Liver (tissue), 9 donors: ENCODE data around the gene VGLL4. TPM values are rescaled to one million over a fixed set of nuclear protein-coding genes. Genes with fewer than 3 reads are reported as not detected.

ENCODE experiments used
- DNase-seq: peaks from one replicate; pipeline ENCODE4 v3.0.0-alpha.2; 2017; ENCODE audit warnings: low spot score
- H3K27ac ChIP-seq, 2 donors: one replicate each; pipeline ENCODE4 v1.7.0; 2013; ENCODE audit warnings: inconsistent platforms in 2 of 2, low read length in 2 of 2, control low read depth in 1 of 2, low read depth in 1 of 2, mild to moderate bottlenecking in 1 of 2
- H3K27me3 ChIP-seq, 4 donors: one replicate each; pipeline versions ENCODE4 v1.6.1 to v1.7.0; 2013; ENCODE audit warnings: low read length in 3 of 4, inconsistent platforms in 1 of 4, mild to moderate bottlenecking in 1 of 4, moderate library complexity in 1 of 4; ENCODE audit not compliant: control insufficient read depth in 4 of 4, insufficient read depth in 4 of 4
- H3K36me3 ChIP-seq, 4 donors: one replicate each; pipeline versions ENCODE4 v1.6.1 to v1.7.0; 2013; ENCODE audit warnings: low read length in 3 of 4, mild to moderate bottlenecking in 3 of 4, low read depth in 1 of 4, moderate library complexity in 1 of 4; ENCODE audit not compliant: control insufficient read depth in 4 of 4, insufficient read depth in 3 of 4
- H3K4me1 ChIP-seq, 4 donors: one replicate each; pipeline versions ENCODE4 v1.6.1 to v1.7.0; 2013; ENCODE audit warnings: low read length in 3 of 4, mild to moderate bottlenecking in 3 of 4, moderate library complexity in 1 of 4; ENCODE audit not compliant: control insufficient read depth in 4 of 4, insufficient read depth in 4 of 4
- H3K4me3 ChIP-seq, 3 donors: one replicate each; pipeline versions ENCODE4 v1.6.1 to v1.7.0; 2013; ENCODE audit warnings: low read length in 3 of 3, control low read depth in 1 of 3, low read depth in 1 of 3, mild to moderate bottlenecking in 1 of 3
- H3K9ac ChIP-seq, 2 donors: one replicate each; pipeline ENCODE4 v1.7.0; 2013; ENCODE audit warnings: low read length in 2 of 2, mild to moderate bottlenecking in 2 of 2, moderate library complexity in 2 of 2, control low read depth in 1 of 2, low read depth in 1 of 2
- H3K9me3 ChIP-seq, 4 donors: one replicate each; pipeline versions ENCODE4 v1.6.1 to v1.7.0; 2013; ENCODE audit warnings: low read length in 3 of 4; ENCODE audit not compliant: control insufficient read depth in 4 of 4
- EGR1 ChIP-seq, 2 donors: IDR thresholded peaks; 2 replicates each; pipeline ENCODE4 v1.6.1; 2016 to 2018; ENCODE audit warnings: antibody characterized with exemption in 2 of 2, low read depth in 2 of 2
- FOXA1 ChIP-seq: IDR thresholded peaks from 2 replicates; pipeline ENCODE4 v1.6.1; 2016; ENCODE audit warnings: antibody characterized with exemption
- FOXA2 ChIP-seq: IDR thresholded peaks from 2 replicates; pipeline ENCODE4 v1.6.1; 2016; ENCODE audit warnings: antibody characterized with exemption
- HNF4A ChIP-seq, 2 donors: conservative IDR thresholded peaks; 2 replicates each; pipeline ENCODE4 v1.6.1; 2016; ENCODE audit warnings: antibody characterized with exemption in 2 of 2, mild to moderate bottlenecking in 2 of 2
- HNF4G ChIP-seq: IDR thresholded peaks from 2 replicates; pipeline ENCODE4 v1.6.1; 2016; ENCODE audit warnings: antibody characterized with exemption
- JUND ChIP-seq, 2 donors: IDR thresholded peaks; 2 replicates each; pipeline ENCODE4 v1.6.1; 2016; ENCODE audit warnings: antibody characterized with exemption in 2 of 2
- NR2F2 ChIP-seq: IDR thresholded peaks from 2 replicates; pipeline ENCODE4 v1.6.1; 2016; ENCODE audit warnings: antibody characterized with exemption
- RAD21 ChIP-seq, 2 donors: IDR thresholded peaks; 2 replicates each; pipeline ENCODE4 v1.6.1; 2016; ENCODE audit warnings: antibody characterized with exemption in 2 of 2, mild to moderate bottlenecking in 2 of 2
- RXRA ChIP-seq, 2 donors: IDR thresholded peaks; 2 replicates each; pipeline ENCODE4 v1.6.1; 2017 to 2018; ENCODE audit warnings: antibody characterized with exemption in 2 of 2, mild to moderate bottlenecking in 1 of 2
- SP1 ChIP-seq: IDR thresholded peaks from 2 replicates; pipeline ENCODE4 v1.6.1; 2018; ENCODE audit warnings: antibody characterized with exemption, mild to moderate bottlenecking
- TAF1 ChIP-seq: conservative IDR thresholded peaks from 2 replicates; pipeline ENCODE4 v1.6.1; 2016; ENCODE audit warnings: antibody characterized with exemption, mild to moderate bottlenecking
- YY1 ChIP-seq: IDR thresholded peaks from 2 replicates; pipeline ENCODE4 v1.6.1; 2016; ENCODE audit warnings: antibody characterized with exemption, mild to moderate bottlenecking
- WGBS: extraction: QIAGEN DNeasy Blood & Tissue Kit; methylation state at CpG from one replicate; pipeline ENCODE4 v1.1.7; 2013; 5-methylcytosine and 5-hydroxymethylcytosine counted together
- polyA plus RNA-seq, 2 donors: library from polyadenylated mRNA; stranded (reverse) in 1 of 2; unstranded in 1 of 2; fragments of 200-250 nt in 1 of 2; fragments of >200 nt in 1 of 2; fragmentation: Nextera tagmentation in 1 of 2; extraction: Ambion mirVana in 1 of 2; gene quantifications; one replicate each; pipeline versions ENCODE4 v1.2.1 to v1.2.3, GENCODE V29; 2013 to 2015
- total RNA-seq, 2 donors: library from RNA; depleted of rRNA; stranded (reverse); fragments of >200 nt; gene quantifications; one replicate each; pipeline ENCODE4 v1.2.3, GENCODE V29; 2014
- TF ChIP-seq, protein P1 (sequence below): IDR thresholded peaks from 2 replicates; pipeline ENCODE4 v1.6.1; 2016; ENCODE audit warnings: antibody characterized with exemption
- TF ChIP-seq, protein P2 (sequence below): fragments of 150-350 bp; IDR thresholded peaks from 2 replicates; pipeline ENCODE4 v1.5.1; 2017; ENCODE audit warnings: improper control_type of control experiment, low read depth, low read length; ENCODE audit not compliant: missing input control
- TF ChIP-seq, protein P3 (sequence below): IDR thresholded peaks from 2 replicates; pipeline ENCODE4 v1.6.1; 2016; ENCODE audit warnings: antibody characterized with exemption
- TF ChIP-seq, protein P4 (sequence below): IDR thresholded peaks from 2 replicates; pipeline ENCODE4 v1.6.1; 2016; ENCODE audit warnings: antibody characterized with exemption
- TF ChIP-seq, protein P5 (sequence below): IDR thresholded peaks from 2 replicates; pipeline ENCODE4 v1.6.1; 2016; ENCODE audit warnings: antibody characterized with exemption, mild to moderate bottlenecking
- donor health status: healthy.
- donor health status: healthy.
- donor health status: healthy.
- donor health status: healthy.
- donor health status: healthy.

The VGLL4 gene
- total and polyA plus RNA-seq, 4 donors, result 7.2 to 27.9 (median 13.0) TPM

DNA sequence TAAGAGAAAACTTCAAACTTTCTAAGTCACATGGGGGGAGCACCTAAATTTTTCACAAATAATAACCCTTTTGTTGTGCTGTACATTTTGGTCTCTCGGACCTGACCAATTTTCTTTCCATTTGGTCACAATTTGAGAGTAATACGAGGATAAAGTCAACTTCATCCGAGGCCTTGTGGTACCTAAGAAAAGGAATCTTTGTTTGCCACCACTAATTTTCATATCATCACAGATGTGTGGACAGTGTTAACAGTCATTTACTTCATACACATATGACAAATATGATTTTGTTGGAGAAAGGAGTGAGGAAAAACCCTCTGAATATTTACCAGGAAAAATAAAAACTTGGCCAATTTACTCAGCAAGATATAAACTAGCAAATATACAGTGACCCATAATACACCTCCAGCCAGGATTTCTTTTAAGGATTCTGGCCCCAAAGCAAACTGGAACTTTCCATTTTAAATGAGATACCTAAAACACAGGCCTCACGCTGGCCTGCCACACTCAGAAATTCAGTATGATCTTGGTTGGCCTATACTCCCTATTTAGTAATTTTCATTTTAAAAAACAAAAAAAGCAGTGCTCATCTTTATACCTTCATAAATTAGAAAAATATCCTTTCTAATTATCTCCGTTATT lies 40.7 kb downstream of the VGLL4 start:
- WGBS, result 92% methylated on average over 5 of the region's 5 CpGs
- Histone ChIP-seq H3K9ac (no peak overlapping the region), H3K36me3 (peaks cover 4 to 12% (median 7%) of the 10 kb centered on the region in 4 donors), H3K4me3 (no peak overlapping the region), H3K27ac (peak overlapping the region in 1 of 2 donors; percentile 2), H3K27me3 (no peaks in the 10 kb centered on the region), H3K4me1 (no peaks in the 10 kb centered on the region), H3K9me3 (no peaks in the 10 kb centered on the region)
- TF ChIP-seq, protein P1, sequence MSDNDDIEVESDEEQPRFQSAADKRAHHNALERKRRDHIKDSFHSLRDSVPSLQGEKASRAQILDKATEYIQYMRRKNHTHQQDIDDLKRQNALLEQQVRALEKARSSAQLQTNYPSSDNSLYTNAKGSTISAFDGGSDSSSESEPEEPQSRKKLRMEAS, result no peak
- TF ChIP-seq, protein P2, sequence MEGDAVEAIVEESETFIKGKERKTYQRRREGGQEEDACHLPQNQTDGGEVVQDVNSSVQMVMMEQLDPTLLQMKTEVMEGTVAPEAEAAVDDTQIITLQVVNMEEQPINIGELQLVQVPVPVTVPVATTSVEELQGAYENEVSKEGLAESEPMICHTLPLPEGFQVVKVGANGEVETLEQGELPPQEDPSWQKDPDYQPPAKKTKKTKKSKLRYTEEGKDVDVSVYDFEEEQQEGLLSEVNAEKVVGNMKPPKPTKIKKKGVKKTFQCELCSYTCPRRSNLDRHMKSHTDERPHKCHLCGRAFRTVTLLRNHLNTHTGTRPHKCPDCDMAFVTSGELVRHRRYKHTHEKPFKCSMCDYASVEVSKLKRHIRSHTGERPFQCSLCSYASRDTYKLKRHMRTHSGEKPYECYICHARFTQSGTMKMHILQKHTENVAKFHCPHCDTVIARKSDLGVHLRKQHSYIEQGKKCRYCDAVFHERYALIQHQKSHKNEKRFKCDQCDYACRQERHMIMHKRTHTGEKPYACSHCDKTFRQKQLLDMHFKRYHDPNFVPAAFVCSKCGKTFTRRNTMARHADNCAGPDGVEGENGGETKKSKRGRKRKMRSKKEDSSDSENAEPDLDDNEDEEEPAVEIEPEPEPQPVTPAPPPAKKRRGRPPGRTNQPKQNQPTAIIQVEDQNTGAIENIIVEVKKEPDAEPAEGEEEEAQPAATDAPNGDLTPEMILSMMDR, result no peak
- TF ChIP-seq SP1, result no peak
- no peak for TF ChIP-seq YY1
- no peak for DNase-seq

DNA sequence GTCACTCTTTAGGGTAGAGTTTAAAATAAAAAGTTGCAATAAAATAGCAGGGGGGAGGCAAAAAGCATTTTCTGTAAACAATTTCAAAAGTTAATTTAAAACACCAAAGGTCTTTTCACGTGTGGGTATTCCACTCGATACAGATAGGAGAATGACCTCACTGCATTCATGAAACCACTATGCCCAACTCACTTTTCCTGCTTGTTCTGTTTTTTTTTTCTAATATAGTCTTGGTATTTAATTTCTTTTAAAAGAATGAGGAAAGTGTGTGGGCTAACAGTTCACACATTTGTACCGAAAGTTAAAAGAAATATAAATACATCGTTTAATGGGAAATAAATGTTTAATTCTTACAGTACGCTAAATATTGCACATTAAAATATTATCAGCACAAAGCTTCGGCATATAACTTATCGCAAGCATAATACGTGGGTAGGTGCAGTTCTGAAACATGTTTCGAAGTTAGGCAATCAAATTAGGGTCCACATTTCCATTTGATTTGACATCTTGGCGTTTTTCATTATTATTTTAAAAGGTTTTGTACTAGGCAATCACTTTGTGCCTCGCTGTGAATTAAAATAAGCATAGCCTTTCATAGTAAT lies 41.4 kb downstream of the VGLL4 start:
- Histone ChIP-seq H3K9ac (no peak overlapping the region), H3K4me1 (no peaks in the 10 kb centered on the region), H3K36me3 (peaks cover 4 to 12% (median 7%) of the 10 kb centered on the region in 4 donors), H3K27me3 (no peaks in the 10 kb centered on the region), H3K27ac (no peak overlapping the region), H3K4me3 (no peak overlapping the region), H3K9me3 (no peaks in the 10 kb centered on the region)
- 86% methylated on average over 11 of the region's 11 CpGs for WGBS
- no peak for DNase-seq
- TF ChIP-seq TAF1 (no peak), SP1 (no peak), RAD21 (IDR thresholded peaks at IDR 0.05) (no peak), RXRA (IDR thresholded peaks at IDR 0.05) (no peak), JUND (IDR thresholded peaks at IDR 0.05) (no peak), YY1 (no peak), NR2F2 (no peak), FOXA2 (no peak), EGR1 (IDR thresholded peaks at IDR 0.05; ENCODE audit: low read depth in 2 of 2) (no peak), HNF4G (no peak), HNF4A (conservative IDR thresholded peaks at IDR 0.05) (no peak), FOXA1 (no peak)
- TF ChIP-seq, protein P3, sequence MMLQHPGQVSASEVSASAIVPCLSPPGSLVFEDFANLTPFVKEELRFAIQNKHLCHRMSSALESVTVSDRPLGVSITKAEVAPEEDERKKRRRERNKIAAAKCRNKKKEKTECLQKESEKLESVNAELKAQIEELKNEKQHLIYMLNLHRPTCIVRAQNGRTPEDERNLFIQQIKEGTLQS, result no peak
- TF ChIP-seq, protein P1, result no peak
- TF ChIP-seq, protein P2, result no peak
- TF ChIP-seq, protein P4, sequence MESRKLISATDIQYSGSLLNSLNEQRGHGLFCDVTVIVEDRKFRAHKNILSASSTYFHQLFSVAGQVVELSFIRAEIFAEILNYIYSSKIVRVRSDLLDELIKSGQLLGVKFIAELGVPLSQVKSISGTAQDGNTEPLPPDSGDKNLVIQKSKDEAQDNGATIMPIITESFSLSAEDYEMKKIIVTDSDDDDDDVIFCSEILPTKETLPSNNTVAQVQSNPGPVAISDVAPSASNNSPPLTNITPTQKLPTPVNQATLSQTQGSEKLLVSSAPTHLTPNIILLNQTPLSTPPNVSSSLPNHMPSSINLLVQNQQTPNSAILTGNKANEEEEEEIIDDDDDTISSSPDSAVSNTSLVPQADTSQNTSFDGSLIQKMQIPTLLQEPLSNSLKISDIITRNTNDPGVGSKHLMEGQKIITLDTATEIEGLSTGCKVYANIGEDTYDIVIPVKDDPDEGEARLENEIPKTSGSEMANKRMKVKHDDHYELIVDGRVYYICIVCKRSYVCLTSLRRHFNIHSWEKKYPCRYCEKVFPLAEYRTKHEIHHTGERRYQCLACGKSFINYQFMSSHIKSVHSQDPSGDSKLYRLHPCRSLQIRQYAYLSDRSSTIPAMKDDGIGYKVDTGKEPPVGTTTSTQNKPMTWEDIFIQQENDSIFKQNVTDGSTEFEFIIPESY, result no peak
- TF ChIP-seq, protein P5, sequence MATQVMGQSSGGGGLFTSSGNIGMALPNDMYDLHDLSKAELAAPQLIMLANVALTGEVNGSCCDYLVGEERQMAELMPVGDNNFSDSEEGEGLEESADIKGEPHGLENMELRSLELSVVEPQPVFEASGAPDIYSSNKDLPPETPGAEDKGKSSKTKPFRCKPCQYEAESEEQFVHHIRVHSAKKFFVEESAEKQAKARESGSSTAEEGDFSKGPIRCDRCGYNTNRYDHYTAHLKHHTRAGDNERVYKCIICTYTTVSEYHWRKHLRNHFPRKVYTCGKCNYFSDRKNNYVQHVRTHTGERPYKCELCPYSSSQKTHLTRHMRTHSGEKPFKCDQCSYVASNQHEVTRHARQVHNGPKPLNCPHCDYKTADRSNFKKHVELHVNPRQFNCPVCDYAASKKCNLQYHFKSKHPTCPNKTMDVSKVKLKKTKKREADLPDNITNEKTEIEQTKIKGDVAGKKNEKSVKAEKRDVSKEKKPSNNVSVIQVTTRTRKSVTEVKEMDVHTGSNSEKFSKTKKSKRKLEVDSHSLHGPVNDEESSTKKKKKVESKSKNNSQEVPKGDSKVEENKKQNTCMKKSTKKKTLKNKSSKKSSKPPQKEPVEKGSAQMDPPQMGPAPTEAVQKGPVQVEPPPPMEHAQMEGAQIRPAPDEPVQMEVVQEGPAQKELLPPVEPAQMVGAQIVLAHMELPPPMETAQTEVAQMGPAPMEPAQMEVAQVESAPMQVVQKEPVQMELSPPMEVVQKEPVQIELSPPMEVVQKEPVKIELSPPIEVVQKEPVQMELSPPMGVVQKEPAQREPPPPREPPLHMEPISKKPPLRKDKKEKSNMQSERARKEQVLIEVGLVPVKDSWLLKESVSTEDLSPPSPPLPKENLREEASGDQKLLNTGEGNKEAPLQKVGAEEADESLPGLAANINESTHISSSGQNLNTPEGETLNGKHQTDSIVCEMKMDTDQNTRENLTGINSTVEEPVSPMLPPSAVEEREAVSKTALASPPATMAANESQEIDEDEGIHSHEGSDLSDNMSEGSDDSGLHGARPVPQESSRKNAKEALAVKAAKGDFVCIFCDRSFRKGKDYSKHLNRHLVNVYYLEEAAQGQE, result no peak
